IMR-90 (cell line): ENCODE measurements around the gene DVL2. TPM values are rescaled to one million over a fixed set of nuclear protein-coding genes. Genes with fewer than 3 reads are reported as not detected.
A peak's percentile ranks its signal among the peaks of the same experiment; 100 is the strongest.

Experiments
- ATAC-seq: fragments of 200-7000 bp; cut with Tn5 transposase; 2 replicates; pipeline ENCODE4 v1.9.1; 2020; ENCODE audit warnings: low read depth, mild to moderate bottlenecking, moderate library complexity
- BruUV-seq: library from RNA; stranded (reverse); fragments of 400-500 nt; replicated peaks from 2 replicates; lab custom pipeline; 2021; lab: Mats Ljungman, UMichigan
- CTCF ChIA-PET: fragments of 300-600 bp; formaldehyde crosslinking; extraction: SDS; loops from one replicate; lab custom pipeline; 2021; ENCODE audit warnings: antibody characterized with exemption; lab: Yijun Ruan, JAX
- POLR2A ChIA-PET: fragments of 300-600 bp; sonication (Branson Sonifier 250); formaldehyde crosslinking; loops from one replicate; lab custom pipeline; 2022; ENCODE audit warnings: antibody characterized with exemption; ENCODE audit not compliant: unreplicated experiment; lab: Charles Lee
- DNase-seq: peaks from one replicate; pipeline ENCODE4 v3.0.0; 2013
- H2AFZ ChIP-seq: replicated peaks from 2 replicates; pipeline ENCODE3; 2013; ENCODE audit warnings: low read length, mild to moderate bottlenecking; ENCODE audit not compliant: poor library complexity
- H2AK5ac ChIP-seq: 2 replicates; pipeline ENCODE4 v1.6.1; 2013; ENCODE audit warnings: low read depth, low read length, inconsistent platforms
- H2AK9ac ChIP-seq: replicated peaks from 2 replicates; pipeline ENCODE3; 2013; ENCODE audit warnings: mild to moderate bottlenecking, low read depth, low read length, moderate library complexity; ENCODE audit not compliant: poor library complexity
- H2BK120ac ChIP-seq: 2 replicates; pipeline ENCODE4 v1.6.1; 2013; ENCODE audit warnings: low read depth, low read length, inconsistent platforms
- H2BK15ac ChIP-seq: 3 replicates; pipeline ENCODE4 v1.6.1; 2013; ENCODE audit warnings: low read depth, low read length, inconsistent platforms
- H2BK20ac ChIP-seq: 2 replicates; pipeline ENCODE4 v1.6.1; 2013; ENCODE audit warnings: low read depth, mild to moderate bottlenecking, inconsistent platforms, low read length, moderate library complexity
- H2BK5ac ChIP-seq: 2 replicates; pipeline ENCODE4 v1.6.1; 2013; ENCODE audit warnings: mild to moderate bottlenecking, low read depth, low read length, inconsistent platforms; ENCODE audit not compliant: poor library complexity, severe bottlenecking
- H3K14ac ChIP-seq: replicated peaks from 2 replicates; pipeline ENCODE4 v1.6.1; 2013; ENCODE audit warnings: low read depth, low read length, inconsistent platforms
- H3K18ac ChIP-seq: 2 replicates; pipeline ENCODE4 v1.6.1; 2013; ENCODE audit warnings: low read depth, low read length, control low read depth
- H3K23ac ChIP-seq: 2 replicates; pipeline ENCODE4 v1.6.1; 2013; ENCODE audit warnings: low read depth, low read length, inconsistent platforms
- H3K27ac ChIP-seq: 2 replicates; pipeline ENCODE4 v1.5.1; 2013; ENCODE audit warnings: mild to moderate bottlenecking, control low read depth, low read length; ENCODE audit not compliant: insufficient read depth
- H3K27me3 ChIP-seq: 2 replicates; pipeline ENCODE4 v1.6.1; 2013; ENCODE audit warnings: low read length; ENCODE audit not compliant: control insufficient read depth, insufficient read depth
- H3K36me3 ChIP-seq: 2 replicates; pipeline ENCODE4 v1.6.1; 2013; ENCODE audit warnings: low read length, mixed read lengths; ENCODE audit not compliant: control insufficient read depth, insufficient read depth
- H3K4ac ChIP-seq: 2 replicates; pipeline ENCODE4 v1.6.1; 2013; ENCODE audit warnings: low read depth, low read length, inconsistent platforms
- H3K4me1 ChIP-seq: 2 replicates; pipeline ENCODE4 v1.6.1; 2013; ENCODE audit warnings: low read length, mixed read lengths; ENCODE audit not compliant: control insufficient read depth, insufficient read depth
- H3K4me2 ChIP-seq: 2 replicates; pipeline ENCODE4 v1.6.1; 2013; ENCODE audit warnings: low read depth, mild to moderate bottlenecking, control low read depth, low read length, moderate library complexity
- H3K4me3 ChIP-seq: 2 replicates; pipeline ENCODE4 v1.5.1; 2013; ENCODE audit warnings: low read depth, mild to moderate bottlenecking, control low read depth, low read length, moderate library complexity; ENCODE audit not compliant: insufficient read depth
- H3K56ac ChIP-seq: 2 replicates; pipeline ENCODE4 v1.6.1; 2013; ENCODE audit warnings: low read length, inconsistent platforms; ENCODE audit not compliant: insufficient read depth; ENCODE audit errors: extremely low read depth
- H3K79me1 ChIP-seq, 2 experiments: 2 replicates each; pipeline ENCODE4 v1.6.1; 2013; ENCODE audit warnings: low read length in 2 of 2, inconsistent platforms in 1 of 2, low read depth in 1 of 2
- H3K9ac ChIP-seq: 2 replicates; pipeline ENCODE4 v1.6.1; 2013; ENCODE audit warnings: low read depth, low read length, control low read depth
- H3K9me1 ChIP-seq: 2 replicates; pipeline ENCODE4 v1.6.1; 2013; ENCODE audit warnings: low read length, inconsistent platforms; ENCODE audit not compliant: insufficient read depth
- H3K9me3 ChIP-seq: 2 replicates; pipeline ENCODE4 v1.6.1; 2013; ENCODE audit warnings: low read length; ENCODE audit not compliant: control insufficient read depth, insufficient read depth
- H4K20me1 ChIP-seq: 2 replicates; pipeline ENCODE4 v1.6.1; 2013; ENCODE audit warnings: low read length, inconsistent platforms; ENCODE audit not compliant: insufficient read depth
- H4K5ac ChIP-seq: 2 replicates; pipeline ENCODE4 v1.6.1; 2013; ENCODE audit warnings: mild to moderate bottlenecking, low read depth, low read length, control low read depth
- H4K8ac ChIP-seq, 2 experiments: 2 replicates each; pipeline ENCODE4 v1.6.1; 2013; ENCODE audit warnings: low read depth in 2 of 2, low read length in 2 of 2, control low read depth in 1 of 2, inconsistent platforms in 1 of 2
- H4K91ac ChIP-seq: 2 replicates; pipeline ENCODE4 v1.6.1; 2013; ENCODE audit warnings: low read depth, low read length, inconsistent platforms; ENCODE audit not compliant: insufficient read depth
- BHLHE40 ChIP-seq: fragments of 150-350 bp; IDR thresholded peaks from 2 replicates; pipeline ENCODE4 v1.6.1; 2016; ENCODE audit warnings: mild to moderate bottlenecking, low read depth, low read length
- CEBPB ChIP-seq: IDR thresholded peaks from 2 replicates; pipeline ENCODE4 v1.6.1; 2012; ENCODE audit warnings: low read depth, low read length, improper control_type of control experiment
- CHD1 ChIP-seq: IDR thresholded peaks from 2 replicates; pipeline ENCODE4 v1.6.1; 2012; ENCODE audit warnings: low read depth, low read length, improper control_type of control experiment
- CTCF ChIP-seq: conservative IDR thresholded peaks from 2 replicates; pipeline ENCODE4 v1.5.1; 2012; ENCODE audit warnings: mild to moderate bottlenecking, low read depth, low read length, improper control_type of control experiment
- ELK1 ChIP-seq: fragments of 150-350 bp; IDR thresholded peaks from 2 replicates; pipeline ENCODE4 v1.6.1; 2016; ENCODE audit warnings: low read depth, mild to moderate bottlenecking, low read length, moderate library complexity, borderline replicate concordance
- FOS ChIP-seq: fragments of 150-350 bp; IDR thresholded peaks from 2 replicates; pipeline ENCODE4 v1.6.1; 2016; ENCODE audit warnings: low read depth, low read length
- MAFK ChIP-seq: IDR thresholded peaks from 2 replicates; pipeline ENCODE4 v1.6.1; 2012; ENCODE audit warnings: low read depth, low read length, improper control_type of control experiment
- MAZ ChIP-seq: IDR thresholded peaks from 2 replicates; pipeline ENCODE4 v1.6.1; 2012; ENCODE audit warnings: low read depth, mild to moderate bottlenecking, low read length, improper control_type of control experiment, moderate library complexity, borderline replicate concordance
- MXI1 ChIP-seq: IDR thresholded peaks from 2 replicates; pipeline ENCODE4 v1.6.1; 2012; ENCODE audit warnings: low read depth, mild to moderate bottlenecking, low read length, moderate library complexity, borderline replicate concordance
- NFE2L2 ChIP-seq: fragments of 150-350 bp; IDR thresholded peaks from 2 replicates; pipeline ENCODE4 v1.6.1; 2016; ENCODE audit warnings: low read depth, mild to moderate bottlenecking, low read length
- POLR2A ChIP-seq: IDR thresholded peaks from 2 replicates; pipeline ENCODE4 v1.6.1; 2012; ENCODE audit warnings: mild to moderate bottlenecking, low read depth, low read length
- RAD21 ChIP-seq: IDR thresholded peaks from 2 replicates; pipeline ENCODE4 v1.6.1; 2012; ENCODE audit warnings: low read length, improper control_type of control experiment
- RCOR1 ChIP-seq: IDR thresholded peaks from 2 replicates; pipeline ENCODE4 v1.6.1; 2012; ENCODE audit warnings: mild to moderate bottlenecking, low read length, improper control_type of control experiment; ENCODE audit not compliant: insufficient replicate concordance
- RFX5 ChIP-seq: IDR thresholded peaks from 2 replicates; pipeline ENCODE4 v1.8.0; 2012; ENCODE audit warnings: low read depth, mild to moderate bottlenecking, low read length, moderate library complexity
- SMC3 ChIP-seq: fragments of 150-350 bp; IDR thresholded peaks from 2 replicates; pipeline ENCODE4 v1.6.1; 2016; ENCODE audit warnings: low read depth, mild to moderate bottlenecking, antibody characterized with exemption, low read length, moderate library complexity
- USF2 ChIP-seq: fragments of 150-350 bp; IDR thresholded peaks from 2 replicates; pipeline ENCODE4 v1.6.1; 2017; ENCODE audit warnings: mild to moderate bottlenecking, antibody characterized with exemption, low read length, low read depth
- WGBS, 2 experiments: methylation state at CpG; one replicate each; pipeline versions ENCODE4 v1.1.5 to v1.1.7; 2013; ENCODE audit warnings: missing lambda C conversion rate in 2 of 2; ENCODE audit not compliant: insufficient read length in 1 of 2; ENCODE audit errors: extremely low coverage in 2 of 2; 5-methylcytosine and 5-hydroxymethylcytosine counted together
- dilution Hi-C: fragments of 300-500 bp; cut with HindIII; formaldehyde crosslinking; loops from one replicate; pipeline ENCODE4 v1.14.3; 2018; ENCODE audit warnings: low sequenced_read_pairs; ENCODE audit not compliant: unreplicated experiment
- in situ Hi-C: fragments of 300-500 bp; cut with MboI; formaldehyde crosslinking; loops from 3 replicates; pipeline ENCODE4 v1.14.3; 2019; ENCODE audit warnings: low sequenced_read_pairs, inconsistent platforms, mixed read lengths
- intact Hi-C: fragments of 100-400 bp; cut with micrococcal nuclease; formaldehyde crosslinking; loops from 2 replicates; pipeline ENCODE4 v1.10.0; 2022
- polyA plus RNA-seq, 3 experiments: library from polyadenylated mRNA; depleted of rRNA; stranded (reverse); fragments of >200 nt; gene quantifications; 2 replicates each; pipeline ENCODE4 v1.2.3, GENCODE V29; 2012; ENCODE audit warnings: low replicate concordance in 1 of 3
- total RNA-seq: library from RNA; depleted of rRNA; stranded (reverse); fragments of >200 nt; gene quantifications from 2 replicates; pipeline ENCODE4 v1.2.3, GENCODE V29; 2012

The DVL2 gene
- total and polyA plus RNA-seq, 2 of the 4 experiments (the other 2 are of a cell fraction) = 11.8 to 21.3 TPM

- peak overlapping the region; percentile 41; the same call in 1 of the 2 replicates for H2AK5ac ChIP-seq
- ChIA-PET POLR2A (no interaction called here), CTCF (interaction anchor here (0.7 kb wide), 1 partner anchor 89 kb away, joined by 3 read pairs; no protein-coding TSS in a partner anchor)
- H4K8ac ChIP-seq = peak overlapping the region in 1 of 2 experiments; percentile 76; a peak in 2 of 4 replicates
- H3K4ac ChIP-seq = peak overlapping the region; percentile 88; the same call in 1 of the 2 replicates
- dilution Hi-C loops (no loop called here), intact Hi-C loops (no loop called here), in situ Hi-C loops (no loop called here)
- DNase-seq = peak; percentile 41
- H3K56ac ChIP-seq = no peak overlapping the region
- no TSS peak for BruUV-seq
- peak; percentile 41 for ATAC-seq
- H3K4me2 ChIP-seq = no peak overlapping the region
- peaks cover 10% of the 10 kb centered on the region for H3K4me1 ChIP-seq
- H3K9me1 ChIP-seq = peaks cover 10% of the 10 kb centered on the region
- TF ChIP-seq RCOR1 (no peak), MXI1 (no peak), CTCF (no peak), POLR2A (no peak), CHD1 (no peak), RAD21 (no peak), ELK1 (no peak), FOS (no peak), BHLHE40 (no peak), USF2 (no peak), CEBPB (no peak), MAFK (no peak), MAZ (no peak), NFE2L2 (no peak), RFX5 (no peak), SMC3 (no peak)
- H2AFZ ChIP-seq = peak overlapping the region; percentile 61
- peak overlapping the region; percentile 60; the same call in 1 of the 2 replicates for H3K14ac ChIP-seq
- H3K23ac ChIP-seq = no peak overlapping the region
- no peak overlapping the region for H3K4me3 ChIP-seq
- no peak overlapping the region for H4K5ac ChIP-seq
- peaks cover 6% of the 10 kb centered on the region; the same call in 1 of the 2 replicates for H3K27me3 ChIP-seq
- H3K36me3 ChIP-seq = no peaks in the 10 kb centered on the region
- H3K9me3 ChIP-seq = no peaks in the 10 kb centered on the region
- no peaks in the 10 kb centered on the region for H4K20me1 ChIP-seq
- H3K18ac ChIP-seq = no peak overlapping the region; the same call in 1 of the 2 replicates
- H2AK9ac ChIP-seq = peak overlapping the region; percentile 73
- peak overlapping the region; percentile 80; the same call in 1 of the 2 replicates for H2BK120ac ChIP-seq
- peak overlapping the region; percentile 34 for H2BK5ac ChIP-seq
- H2BK20ac ChIP-seq = peak overlapping the region; percentile 75
- WGBS, 2 experiments = no CpG with 5 or more reads among the region's 1 CpG
- H4K91ac ChIP-seq = peak overlapping the region; percentile 84
- H3K27ac ChIP-seq = no peak overlapping the region
- H3K79me1 ChIP-seq = no peaks in the 10 kb centered on the region
- H3K9ac ChIP-seq = no peak overlapping the region
- H2BK15ac ChIP-seq = peak overlapping the region; percentile 36; the same call in 2 of the 3 replicates
Observed at GRCh38 chr17:7266784-7267183, 32.5 kb upstream of the DVL2 start.
